Sigmoid colon (tissue), 4 donors: ENCODE results near the gene RTKN.

Experiments
- CTCF ChIP-seq, 4 experiments: fragments of 450-650 bp in 3 of 4; fragments of 200-600 bp in 1 of 4; IDR thresholded peaks; one replicate each; pipeline ENCODE4 v1.5.1; 2016 to 2019; ENCODE audit warnings: antibody characterized with exemption in 4 of 4, mild to moderate bottlenecking in 3 of 4, moderate library complexity in 2 of 4
- POLR2A ChIP-seq, 2 donors: fragments of 450-650 bp; IDR thresholded peaks; one replicate each; pipeline ENCODE4 v1.6.1; 2016; ENCODE audit warnings: antibody characterized with exemption in 2 of 2, mild to moderate bottlenecking in 2 of 2, moderate library complexity in 2 of 2
- POLR2AphosphoS5 ChIP-seq, 4 donors: sonication (generic); formaldehyde crosslinking; IDR thresholded peaks; one replicate each; pipeline ENCODE4 v1.6.1; 2017; ENCODE audit warnings: antibody characterized with exemption in 4 of 4

DNA sequence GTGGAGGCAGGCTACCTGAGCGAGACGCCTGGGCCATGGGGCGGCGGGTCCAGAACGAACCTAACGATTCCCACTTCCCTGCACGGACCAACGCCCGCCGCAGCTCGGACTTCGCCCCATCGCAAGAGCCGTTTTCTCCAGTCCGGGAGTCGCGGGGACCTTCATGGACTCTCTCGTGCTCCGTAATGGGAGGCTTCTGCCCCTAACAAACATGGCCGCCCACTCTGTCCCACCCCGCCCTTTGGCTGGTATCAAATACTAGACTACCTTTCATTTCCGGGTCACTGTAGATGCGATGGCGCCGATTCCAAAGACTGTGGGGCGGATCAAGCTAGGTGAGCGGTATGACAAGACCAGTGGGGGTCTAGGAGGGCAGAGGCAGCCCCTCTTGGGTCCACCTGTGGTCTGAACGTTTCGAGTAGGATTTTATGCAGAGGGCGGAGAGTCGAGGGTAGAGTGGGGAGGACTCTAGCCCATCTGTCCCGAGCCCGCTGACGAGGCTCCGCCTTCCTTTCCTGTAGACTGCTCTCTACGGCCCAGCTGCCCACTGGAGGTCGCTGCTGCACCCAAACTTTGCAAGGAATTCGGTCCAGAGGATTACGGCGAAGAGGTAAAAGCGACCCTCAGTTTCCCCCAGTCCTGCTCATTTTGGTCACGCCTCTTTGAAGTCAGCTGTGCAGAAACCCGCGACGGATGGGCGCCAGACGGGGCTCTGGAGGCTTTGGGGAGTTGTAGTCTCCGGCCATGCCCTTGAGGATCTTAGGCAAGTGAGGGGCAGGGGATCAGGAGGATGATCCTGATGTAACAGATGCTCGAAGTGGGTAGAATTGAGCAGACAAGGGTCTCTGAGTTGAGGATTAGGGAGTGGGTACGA lies 41.3 kb upstream of the RTKN start, which contains the start of the genes CCDC142 and TTC31:
- TF ChIP-seq POLR2AphosphoS5 (IDR thresholded peaks at IDR 0.05) (peak; percentile 69 to 81 (median 78)), CTCF (IDR thresholded peaks at IDR 0.05) (peak; percentile 81 to 91 (median 84)), POLR2A (IDR thresholded peaks at IDR 0.05) (peak in 1 of 2 donors; percentile 46)
